ENCODE measurements around the gene UBR2. TPM values are rescaled to one million over a fixed set of nuclear protein-coding genes. Genes with fewer than 3 reads are reported as not detected.
A peak's percentile ranks its signal among the peaks of the same experiment; 100 is the strongest.

Gene UBR2
- total and polyA plus RNA-seq, 2 experiments from 2014 or later: 10.9 to 22.6 TPM

DNA sequence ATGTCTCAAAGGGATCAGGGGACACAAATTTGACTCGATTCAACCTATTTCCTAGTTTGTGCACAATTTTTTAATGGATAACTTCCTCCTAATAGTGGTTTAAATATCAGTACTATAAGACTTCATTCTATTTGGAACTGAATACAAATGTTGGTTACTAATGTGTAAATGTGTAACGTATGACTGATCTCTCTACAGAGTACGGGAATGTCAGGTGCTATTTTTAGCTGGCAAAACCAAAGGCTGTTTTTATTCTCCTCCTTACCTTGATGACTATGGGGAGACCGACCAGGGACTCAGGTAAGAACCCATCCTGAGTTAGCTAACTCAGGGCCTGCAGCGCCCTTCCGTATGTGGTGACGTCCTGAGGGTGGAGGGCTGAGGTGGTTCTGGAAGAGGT, 125.5 kb downstream of the UBR2 start:
- no peak for DNase-seq (ENCODE audit: low read depth in 1 of 2, low spot score in 1 of 2)
- Histone ChIP-seq H3K36me3 (peaks cover 69% of the 10 kb centered on the region), H3K27ac (peak overlapping the region; percentile 6), H3K4me3 (no peak overlapping the region), H3K27me3 (no peaks in the 10 kb centered on the region), H3K9me3 (ENCODE audit: low read depth) (no peaks in the 10 kb centered on the region), H3K4me1 (ENCODE audit: low read depth) (no peaks in the 10 kb centered on the region)
- TF ChIP-seq CTCF (IDR thresholded peaks at IDR 0.05; ENCODE audit: low read depth, low read length): no peak

DNA sequence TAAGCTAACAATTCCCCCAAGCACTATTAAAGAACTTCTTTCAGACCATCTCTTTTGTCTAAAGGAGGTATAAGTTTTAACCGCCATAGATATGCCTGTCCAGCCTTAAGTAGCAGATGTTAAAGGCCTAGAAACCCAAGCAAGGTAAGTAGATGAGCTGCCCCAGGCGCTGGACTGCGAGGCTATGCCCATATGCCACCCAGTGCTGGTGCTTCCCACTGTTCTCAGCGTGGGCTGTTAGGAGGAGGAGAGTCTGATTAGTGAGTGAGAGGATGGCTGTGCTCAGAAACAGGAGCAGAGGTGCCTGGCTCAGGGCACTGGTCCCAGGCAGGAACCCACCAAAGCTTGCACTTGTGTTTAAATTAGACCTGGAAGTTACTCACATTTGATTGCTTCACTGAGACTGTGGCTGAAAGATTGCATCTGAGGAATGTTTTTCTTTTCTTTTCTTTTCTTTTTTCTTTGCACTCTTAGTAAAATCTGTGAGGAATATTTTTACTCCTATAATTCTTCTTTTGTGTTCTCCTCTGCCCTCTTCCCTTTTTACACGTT, 126.4 kb downstream of the UBR2 start:
- no peak for TF ChIP-seq CTCF (IDR thresholded peaks at IDR 0.05; ENCODE audit: low read depth, low read length)
- no peak overlapping the region for H3K4me3 ChIP-seq
- no peaks in the 10 kb centered on the region for H3K9me3 ChIP-seq (ENCODE audit: low read depth)

DNA sequence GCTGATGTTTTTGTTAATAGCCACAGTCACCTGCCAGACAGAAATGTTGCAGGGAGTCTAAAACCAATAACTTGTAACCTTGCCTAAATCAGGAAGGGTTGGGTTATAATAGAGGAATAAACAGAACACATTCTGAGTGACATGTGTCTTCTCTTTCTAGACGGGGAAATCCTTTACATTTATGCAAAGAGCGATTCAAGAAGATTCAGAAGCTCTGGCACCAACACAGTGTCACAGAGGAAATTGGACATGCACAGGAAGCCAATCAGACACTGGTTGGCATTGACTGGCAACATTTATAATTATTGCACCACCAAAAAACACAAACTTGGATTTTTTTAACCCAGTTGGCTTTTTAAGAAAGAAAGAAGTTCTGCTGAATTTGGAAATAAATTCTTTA, 127.0 kb downstream of the UBR2 start:
- no peaks in the 10 kb centered on the region for H3K9me3 ChIP-seq (ENCODE audit: low read depth)
- no peak for DNase-seq (ENCODE audit: low read depth in 1 of 2, low spot score in 1 of 2)
- H3K4me3 ChIP-seq: no peak overlapping the region
- H3K27ac ChIP-seq: peak overlapping the region; percentile 9
- peaks cover 55% of the 10 kb centered on the region for H3K36me3 ChIP-seq
- no peaks in the 10 kb centered on the region for H3K4me1 ChIP-seq (ENCODE audit: low read depth)
- TF ChIP-seq CTCF (IDR thresholded peaks at IDR 0.05; ENCODE audit: low read depth, low read length): no peak
- no peaks in the 10 kb centered on the region for H3K27me3 ChIP-seq

More for the DNA sequence above, 126.4 kb downstream of the UBR2 start:
- Histone ChIP-seq H3K27me3 (no peaks in the 10 kb centered on the region), H3K36me3 (peaks cover 61% of the 10 kb centered on the region), H3K4me1 (ENCODE audit: low read depth) (no peaks in the 10 kb centered on the region), H3K27ac (no peak overlapping the region)
- DNase-seq (ENCODE audit: low read depth in 1 of 2, low spot score in 1 of 2): no peak

DNA sequence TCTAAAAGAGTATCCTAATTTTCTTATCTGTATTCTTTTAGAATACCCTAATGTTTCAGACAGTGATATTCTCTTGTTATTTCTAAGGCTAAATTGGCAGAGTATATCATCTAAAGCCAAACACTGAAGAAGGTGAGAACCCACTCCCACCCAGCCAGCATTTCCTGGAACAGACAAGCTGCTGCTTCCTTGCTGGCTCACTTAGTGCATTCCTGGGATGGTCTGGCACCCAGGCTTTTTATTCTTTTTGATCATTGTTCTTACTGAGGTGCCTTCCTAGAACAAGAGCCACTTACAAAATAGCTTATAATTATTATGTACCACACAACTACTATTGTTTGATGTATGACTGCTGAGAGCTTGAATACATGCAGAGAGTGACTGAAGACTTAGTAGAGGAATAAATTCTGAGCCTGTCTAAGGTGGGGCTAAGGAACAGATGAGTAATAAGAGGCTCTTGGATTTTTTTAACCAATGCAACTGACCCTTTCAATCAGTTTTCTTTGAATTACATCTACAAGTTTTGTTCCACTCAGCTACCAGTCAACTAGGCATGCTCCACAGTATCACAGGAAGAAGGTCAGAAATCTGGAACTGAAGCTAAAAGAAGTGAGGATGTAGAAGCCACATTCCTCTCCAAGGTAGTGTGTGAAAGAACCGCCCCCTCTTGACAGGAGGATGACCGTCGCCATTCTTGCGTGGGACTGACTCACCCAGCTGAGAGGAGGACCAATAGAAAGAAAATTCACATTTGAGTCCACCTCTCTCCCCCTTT, 128.5 kb downstream of the UBR2 start:
- Histone ChIP-seq H3K36me3 (peaks cover 54% of the 10 kb centered on the region), H3K4me3 (no peak overlapping the region), H3K27ac (no peak overlapping the region), H3K27me3 (no peaks in the 10 kb centered on the region), H3K4me1 (ENCODE audit: low read depth) (no peaks in the 10 kb centered on the region), H3K9me3 (ENCODE audit: low read depth) (no peaks in the 10 kb centered on the region)
- no peak for TF ChIP-seq CTCF (IDR thresholded peaks at IDR 0.05; ENCODE audit: low read depth, low read length)
- peak in 1 of 2 donors; percentile 56 for DNase-seq (ENCODE audit: low read depth in 1 of 2, low spot score in 1 of 2)

- no peak for TF ChIP-seq CTCF (IDR thresholded peaks at IDR 0.05; ENCODE audit: low read depth, low read length)
- no peaks in the 10 kb centered on the region for H3K4me1 ChIP-seq (ENCODE audit: low read depth)
- no peak for DNase-seq (ENCODE audit: low read depth in 1 of 2, low spot score in 1 of 2)
- peaks cover 40% of the 10 kb centered on the region for H3K36me3 ChIP-seq
- peak overlapping the region; percentile 51 for H3K27ac ChIP-seq
- H3K27me3 ChIP-seq: no peaks in the 10 kb centered on the region
- H3K4me3 ChIP-seq: no peak overlapping the region
- no peaks in the 10 kb centered on the region for H3K9me3 ChIP-seq (ENCODE audit: low read depth)
Observed at GRCh38 chr6:42693725-42694323, 130.0 kb downstream of the UBR2 start.
